Measurements from ENCODE around the gene SV2C. TPM values are rescaled to one million over a fixed set of nuclear protein-coding genes. Genes with fewer than 3 reads are reported as not detected.

SV2C gene
- total RNA-seq, 1 donor from 2014 or later = not detected

GRCh38 chr5:76163111-76163628 lies 80.0 kb downstream of the SV2C start:
- CTCF ChIA-PET = no interaction called here
- ATAC-seq (ENCODE audit: low read depth) = no peak

GRCh38 chr5:76165029-76165428 lies 81.8 kb downstream of the SV2C start:
- POLR2A ChIA-PET = no interaction called here
- no peak for TF ChIP-seq CTCF (IDR thresholded peaks at IDR 0.05)
- peaks cover 18% of the 10 kb centered on the region for H3K27me3 Mint-ChIP-seq
- no peaks in the 10 kb centered on the region for H3K36me3 Mint-ChIP-seq (ENCODE audit: low read depth)
- H3K9me3 Mint-ChIP-seq = peaks cover 3% of the 10 kb centered on the region
- no peak for ATAC-seq (ENCODE audit: low read depth)
- H3K4me3 Mint-ChIP-seq = no peak overlapping the region
- H3K4me1 Mint-ChIP-seq = no peaks in the 10 kb centered on the region
- CTCF ChIA-PET = no interaction called here
- intact Hi-C loops (cut with micrococcal nuclease) = no loop called here
- H3K27ac Mint-ChIP-seq = no peak overlapping the region
- no peak for DNase-seq

More at GRCh38 chr5:76163111-76163628, 80.0 kb downstream of the SV2C start:
- Mint-ChIP-seq H3K27me3 (peaks cover 13% of the 10 kb centered on the region), H3K36me3 (ENCODE audit: low read depth) (no peaks in the 10 kb centered on the region), H3K4me3 (no peak overlapping the region), H3K27ac (no peak overlapping the region), H3K4me1 (no peaks in the 10 kb centered on the region), H3K9me3 (peaks cover 3% of the 10 kb centered on the region)
- intact Hi-C loops (cut with micrococcal nuclease) = no loop called here
- no peak for DNase-seq
- no peak for TF ChIP-seq CTCF (IDR thresholded peaks at IDR 0.05)
- POLR2A ChIA-PET = no interaction called here

- no peak for TF ChIP-seq CTCF (IDR thresholded peaks at IDR 0.05)
- ATAC-seq (ENCODE audit: low read depth) (no peak), DNase-seq (no peak)
- Mint-ChIP-seq H3K27ac (no peak overlapping the region), H3K27me3 (peaks cover 18% of the 10 kb centered on the region), H3K4me3 (no peak overlapping the region), H3K36me3 (ENCODE audit: low read depth) (no peaks in the 10 kb centered on the region), H3K4me1 (no peaks in the 10 kb centered on the region), H3K9me3 (peaks cover 3% of the 10 kb centered on the region)
- intact Hi-C loops (cut with micrococcal nuclease) = no loop called here
- ChIA-PET CTCF (interaction anchor here (2.1 kb wide), 1 partner anchor 10 kb away, joined by 12 read pairs; no protein-coding TSS in a partner anchor), POLR2A (no interaction called here)
Observed at GRCh38 chr5:76165711-76166374, 82.7 kb downstream of the SV2C start.

GRCh38 chr5:76166886-76167576 lies 83.8 kb downstream of the SV2C start:
- Mint-ChIP-seq H3K27me3 (peaks cover 18% of the 10 kb centered on the region), H3K4me1 (no peaks in the 10 kb centered on the region), H3K4me3 (no peak overlapping the region), H3K27ac (no peak overlapping the region), H3K9me3 (peaks cover 3% of the 10 kb centered on the region), H3K36me3 (ENCODE audit: low read depth) (no peaks in the 10 kb centered on the region)
- intact Hi-C loops (cut with micrococcal nuclease) = no loop called here
- ATAC-seq (ENCODE audit: low read depth) (no peak), DNase-seq (no peak)
- TF ChIP-seq CTCF (IDR thresholded peaks at IDR 0.05) = no peak
- CTCF ChIA-PET = interaction anchor here (1.5 to 2.1 kb wide), 2 partner anchors 8 to 432 kb away, joined by 4 to 12 read pairs; no protein-coding TSS in a partner anchor
- POLR2A ChIA-PET = no interaction called here

Measured in activated B cell treated with CpG ODN at 0.5 μM for 24 hours (primary cell).